ENCODE data around the gene TMEM87B. TPM values are rescaled to one million over a fixed set of nuclear protein-coding genes. Genes with fewer than 3 reads are reported as not detected.

Gene TMEM87B
- total RNA-seq, 1 experiment from 2014 or later = 14.8 TPM

GRCh38 chr2:112154246-112155117, 99.4 kb downstream of the TMEM87B start:
- Histone ChIP-seq H3K27me3 (ENCODE audit: insufficient read depth, low read length) (no peaks in the 10 kb centered on the region), H3K4me1 (ENCODE audit: control insufficient read depth in 1 of 2, insufficient read depth in 2 of 2, low read length in 2 of 2) (no peaks in the 10 kb centered on the region), H2AFZ (ENCODE audit: low read depth, low read length, poor library complexity, severe bottlenecking) (no peak overlapping the region), H3K27ac (ENCODE audit: low read depth, low read length) (no peak overlapping the region), H3K4me2 (ENCODE audit: low read length) (no peak overlapping the region), H3K9me3 (ENCODE audit: control insufficient read depth in 1 of 2, insufficient read depth in 1 of 2, low read depth in 1 of 2, low read length in 2 of 2) (no peaks in the 10 kb centered on the region), H3K4me3 (replicated peaks in 1 of 2; ENCODE audit: low read depth in 1 of 2, low read length in 2 of 2) (no peak overlapping the region), H3K79me2 (ENCODE audit: insufficient read depth, low read length) (no peaks in the 10 kb centered on the region), H4K20me1 (ENCODE audit: insufficient read depth) (no peaks in the 10 kb centered on the region), H3K36me3 (ENCODE audit: control insufficient read depth in 1 of 2, insufficient read depth in 2 of 2, low read length in 2 of 2) (no peaks in the 10 kb centered on the region), H3K9me2 (ENCODE audit: insufficient read depth) (no peaks in the 10 kb centered on the region), H3K9ac (ENCODE audit: low read length) (no peak overlapping the region)
- ATAC-seq (no peak), DNase-seq (ENCODE audit: low read depth, low spot score) (no peak)
- POLR2A ChIA-PET = no interaction called here
- CTCF ChIA-PET = no interaction called here
- no TSS peak for BruUV-seq (replicated peaks)
- TF ChIP-seq, protein P1, sequence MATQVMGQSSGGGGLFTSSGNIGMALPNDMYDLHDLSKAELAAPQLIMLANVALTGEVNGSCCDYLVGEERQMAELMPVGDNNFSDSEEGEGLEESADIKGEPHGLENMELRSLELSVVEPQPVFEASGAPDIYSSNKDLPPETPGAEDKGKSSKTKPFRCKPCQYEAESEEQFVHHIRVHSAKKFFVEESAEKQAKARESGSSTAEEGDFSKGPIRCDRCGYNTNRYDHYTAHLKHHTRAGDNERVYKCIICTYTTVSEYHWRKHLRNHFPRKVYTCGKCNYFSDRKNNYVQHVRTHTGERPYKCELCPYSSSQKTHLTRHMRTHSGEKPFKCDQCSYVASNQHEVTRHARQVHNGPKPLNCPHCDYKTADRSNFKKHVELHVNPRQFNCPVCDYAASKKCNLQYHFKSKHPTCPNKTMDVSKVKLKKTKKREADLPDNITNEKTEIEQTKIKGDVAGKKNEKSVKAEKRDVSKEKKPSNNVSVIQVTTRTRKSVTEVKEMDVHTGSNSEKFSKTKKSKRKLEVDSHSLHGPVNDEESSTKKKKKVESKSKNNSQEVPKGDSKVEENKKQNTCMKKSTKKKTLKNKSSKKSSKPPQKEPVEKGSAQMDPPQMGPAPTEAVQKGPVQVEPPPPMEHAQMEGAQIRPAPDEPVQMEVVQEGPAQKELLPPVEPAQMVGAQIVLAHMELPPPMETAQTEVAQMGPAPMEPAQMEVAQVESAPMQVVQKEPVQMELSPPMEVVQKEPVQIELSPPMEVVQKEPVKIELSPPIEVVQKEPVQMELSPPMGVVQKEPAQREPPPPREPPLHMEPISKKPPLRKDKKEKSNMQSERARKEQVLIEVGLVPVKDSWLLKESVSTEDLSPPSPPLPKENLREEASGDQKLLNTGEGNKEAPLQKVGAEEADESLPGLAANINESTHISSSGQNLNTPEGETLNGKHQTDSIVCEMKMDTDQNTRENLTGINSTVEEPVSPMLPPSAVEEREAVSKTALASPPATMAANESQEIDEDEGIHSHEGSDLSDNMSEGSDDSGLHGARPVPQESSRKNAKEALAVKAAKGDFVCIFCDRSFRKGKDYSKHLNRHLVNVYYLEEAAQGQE (IDR thresholded peaks at IDR 0.05; ENCODE audit: low read depth) = no peak
- TF ChIP-seq EGR1 (IDR thresholded peaks at IDR 0.05; ENCODE audit: low read depth) = no peak
- TF ChIP-seq EZH2 (IDR thresholded peaks at IDR 0.05) = no peak
- TF ChIP-seq FOSL1 (IDR thresholded peaks at IDR 0.05; ENCODE audit: low read depth) = no peak
- intact Hi-C loops (cut with micrococcal nuclease) = no loop called here
- RAD21 ChIA-PET (ENCODE audit: low non-redundant PET in 1 of 2, low total read pairs in 2 of 2, uncharacterized antibody in 2 of 2, unreplicated experiment in 2 of 2) = no interaction called here

All from HCT116 (cell line).